Esophagus muscularis mucosa (tissue), 4 donors: ENCODE data around the gene ANGPTL8.

Experiments
- CTCF ChIP-seq, 3 experiments: fragments of 200-600 bp in 2 of 3; fragments of 450-650 bp in 1 of 3; sonication (generic) in 2 of 3; IDR thresholded peaks; one replicate each; pipeline ENCODE4 v1.5.1; 2017 to 2019; ENCODE audit warnings: antibody characterized with exemption in 3 of 3, mild to moderate bottlenecking in 2 of 3, moderate library complexity in 1 of 3
- EP300 ChIP-seq: sonication (generic); formaldehyde crosslinking; IDR thresholded peaks from one replicate; pipeline ENCODE4 v1.6.1; 2017; ENCODE audit warnings: antibody characterized with exemption
- POLR2A ChIP-seq: fragments of 450-650 bp; IDR thresholded peaks from one replicate; pipeline ENCODE4 v1.6.1; 2017; ENCODE audit warnings: antibody characterized with exemption, moderate library complexity, mild to moderate bottlenecking, low read depth
- POLR2AphosphoS5 ChIP-seq, 2 donors: sonication (generic); formaldehyde crosslinking; IDR thresholded peaks; one replicate each; pipeline ENCODE4 v1.6.1; 2017; ENCODE audit warnings: antibody characterized with exemption in 2 of 2

- TF ChIP-seq CTCF (IDR thresholded peaks at IDR 0.05) (no peak), POLR2A (no peak), POLR2AphosphoS5 (IDR thresholded peaks at IDR 0.05) (no peak), EP300 (no peak)
Measured at GRCh38 chr19:11291415-11291814, 52.0 kb downstream of the ANGPTL8 start.
